Left lung (tissue), 10 donors: ENCODE results near the gene TNS2. TPM values are rescaled to one million over a fixed set of nuclear protein-coding genes. Genes with fewer than 3 reads are reported as not detected.

ENCODE experiments used
- ATAC-seq: fragments of 200-7000 bp; cut with Tn5 transposase; one replicate; pipeline ENCODE4 v1.9.1; 2020; ENCODE audit warnings: moderate library complexity
- DNase-seq, 4 donors: peaks; one replicate each; pipeline ENCODE4 v3.0.0-alpha.2; 2013 to 2020
- H3K27ac ChIP-seq, 2 donors: fragments of 200-600 bp; sonication (generic) in 1 of 2; one replicate each; pipeline versions ENCODE4 v1.5.0 to v1.8.0; 2020 to 2021
- H3K27me3 ChIP-seq, 2 donors: fragments of 200-600 bp; sonication (generic) in 1 of 2; one replicate each; pipeline versions ENCODE4 v1.5.0 to v1.8.0; 2020 to 2021
- H3K36me3 ChIP-seq, 2 donors: fragments of 200-600 bp; sonication (generic) in 1 of 2; one replicate each; pipeline versions ENCODE4 v1.5.0 to v1.8.0; 2020 to 2021
- H3K4me1 ChIP-seq, 2 donors: fragments of 200-600 bp; one replicate each; pipeline ENCODE4 v1.8.0; 2021
- H3K4me3 ChIP-seq, 2 donors: fragments of 200-600 bp; sonication (generic) in 1 of 2; one replicate each; pipeline versions ENCODE4 v1.5.0 to v1.8.0; 2020 to 2021; ENCODE audit warnings: mild to moderate bottlenecking in 1 of 2
- H3K9me3 ChIP-seq, 2 donors: fragments of 200-600 bp; sonication (generic) in 1 of 2; one replicate each; pipeline versions ENCODE4 v1.5.0 to v1.8.0; 2020 to 2021
- CTCF ChIP-seq, 2 donors: fragments of 200-600 bp; sonication (generic) in 1 of 2; IDR thresholded peaks; one replicate each; pipeline versions ENCODE4 v1.5.0 to v1.8.0; 2021; ENCODE audit warnings: antibody characterized with exemption in 2 of 2
- intact Hi-C, 2 donors: fragments of 100-400 bp; cut with DNase I; formaldehyde crosslinking; loops; one replicate each; pipeline versions ENCODE4 v1.11.2 to v1.14.2; 2022
- polyA plus RNA-seq, 6 donors: library from polyadenylated mRNA; unstranded; fragments of 120-200 nt; gene quantifications; one replicate each; pipeline ENCODE4 v1.2.1, GENCODE V29; 2013; ENCODE audit not compliant: insufficient read length in 6 of 6
- total RNA-seq, 2 donors: library from RNA; stranded (reverse); fragmentation: NEBNext Ultra II Directional; extraction: Animal tissue kit (Norgen Biotek cat#: 25700); gene quantifications; one replicate each; pipeline ENCODE4 v1.2.1, GENCODE V29; 2021
- donor health status: DM: no; HTN: yes; CAD: no.
- donor health status: DM: no; HTN: no; CAD: no.

The TNS2 gene
- total and polyA plus RNA-seq, 8 donors = 101 to 164 (median 117) TPM

- Histone ChIP-seq H3K27ac (peak overlapping the region; percentile 88 to 96), H3K4me1 (peaks cover 54 to 66% of the 10 kb centered on the region in 2 donors), H3K9me3 (no peaks in the 10 kb centered on the region), H3K4me3 (peak overlapping the region; percentile 59 to 68), H3K27me3 (no peaks in the 10 kb centered on the region), H3K36me3 (peaks cover 0 to 16% of the 10 kb centered on the region in 2 donors)
- no peak for DNase-seq
- no peak for ATAC-seq
- intact Hi-C loops = no loop called here
- no peak for TF ChIP-seq CTCF (IDR thresholded peaks at IDR 0.05)
Observed at GRCh38 chr12:53051881-53052412, 2.1 kb downstream of the TNS2 start.

- Histone ChIP-seq H3K9me3 (no peaks in the 10 kb centered on the region), H3K27ac (peak overlapping the region; percentile 88 to 96), H3K4me3 (peak overlapping the region; percentile 59 to 68), H3K36me3 (peaks cover 0 to 23% of the 10 kb centered on the region in 2 donors), H3K27me3 (no peaks in the 10 kb centered on the region), H3K4me1 (peaks cover 53 to 63% of the 10 kb centered on the region in 2 donors)
- ATAC-seq (peak; percentile 29), DNase-seq (peak; percentile 87 to 97 (median 91))
- no peak for TF ChIP-seq CTCF (IDR thresholded peaks at IDR 0.05)
- intact Hi-C loops = no loop called here
Observed at GRCh38 chr12:53052419-53053217, 2.8 kb downstream of the TNS2 start.

GRCh38 chr12:53053218-53054111 is 3.6 kb downstream of the TNS2 start:
- Histone ChIP-seq H3K27ac (peak overlapping the region; percentile 57 to 96), H3K36me3 (peaks cover 0 to 32% of the 10 kb centered on the region in 2 donors), H3K4me1 (peaks cover 45 to 54% of the 10 kb centered on the region in 2 donors), H3K9me3 (no peaks in the 10 kb centered on the region), H3K27me3 (no peaks in the 10 kb centered on the region), H3K4me3 (peak overlapping the region; percentile 33 to 68)
- peak; percentile 37 to 71 for TF ChIP-seq CTCF (IDR thresholded peaks at IDR 0.05)
- DNase-seq (peak in 1 of 4 donors; percentile 70), ATAC-seq (peak; percentile 46)
- intact Hi-C loops = no loop called here

- DNase-seq = peak; percentile 86 to 96 (median 95)
- intact Hi-C loops = no loop called here
- no peaks in the 10 kb centered on the region for H3K9me3 ChIP-seq
- H3K27ac ChIP-seq = peak overlapping the region; percentile 57 to 96
- no peaks in the 10 kb centered on the region for H3K27me3 ChIP-seq
- H3K4me1 ChIP-seq = peaks cover 37 to 46% of the 10 kb centered on the region in 2 donors
- H3K36me3 ChIP-seq = peaks cover 0 to 40% of the 10 kb centered on the region in 2 donors
- H3K4me3 ChIP-seq = peak overlapping the region; percentile 33 to 68
- peak; percentile 76 for ATAC-seq
- no peak for TF ChIP-seq CTCF (IDR thresholded peaks at IDR 0.05)
Observed at GRCh38 chr12:53054112-53054878, 4.4 kb downstream of the TNS2 start.
